Mononuclear cell (primary cell): ENCODE measurements around the gene KIF13A. TPM values are rescaled to one million over a fixed set of nuclear protein-coding genes. Genes with fewer than 3 reads are reported as not detected.
"Not testable (repeated sequence)": the region's sequence is repeated elsewhere in the genome, so short reads cannot be mapped to it uniquely, and the experiment has no call there.

ENCODE experiments used
- H3K27me3 ChIP-seq: 2 replicates; pipeline ENCODE4 v1.6.0; 2011; ENCODE audit warnings: low read length, control low read depth; ENCODE audit not compliant: insufficient read depth
- H3K4me1 ChIP-seq: 2 replicates; pipeline ENCODE4 v1.5.1; 2011; ENCODE audit warnings: mild to moderate bottlenecking, low read length, control low read depth; ENCODE audit not compliant: insufficient read depth
- H3K4me3 ChIP-seq: 2 replicates; pipeline ENCODE4 v1.5.1; 2011; ENCODE audit warnings: mild to moderate bottlenecking, low read length, moderate library complexity
- H3K9me3 ChIP-seq: 2 replicates; pipeline ENCODE4 v1.5.1; 2011; ENCODE audit warnings: low read depth, mild to moderate bottlenecking, control low read depth, low read length
- total RNA-seq: library from RNA; depleted of rRNA; stranded (reverse); fragments of >200 nt; gene quantifications from one replicate; pipeline ENCODE4 v1.2.3, GENCODE V29; 2012

The KIF13A gene
- total RNA-seq, 1 donor = 18.1 TPM

GRCh38 chr6:18016698-18017097 lies 29.3 kb upstream of the KIF13A start:
- Histone ChIP-seq H3K9me3 (no peaks in the 10 kb centered on the region), H3K27me3 (no peaks in the 10 kb centered on the region), H3K4me3 (no peak overlapping the region)

GRCh38 chr6:18016133-18016532 lies 28.7 kb upstream of the KIF13A start:
- H3K27me3 ChIP-seq = no peaks in the 10 kb centered on the region
- no peak overlapping the region for H3K4me3 ChIP-seq
- H3K9me3 ChIP-seq = no peaks in the 10 kb centered on the region
- no peaks in the 10 kb centered on the region for H3K4me1 ChIP-seq

More at GRCh38 chr6:18016698-18017097, 29.3 kb upstream of the KIF13A start:
- no peaks in the 10 kb centered on the region for H3K4me1 ChIP-seq

- H3K27me3 ChIP-seq = no peaks in the 10 kb centered on the region
- H3K9me3 ChIP-seq = no peaks in the 10 kb centered on the region
- no peak overlapping the region for H3K4me3 ChIP-seq
- no peaks in the 10 kb centered on the region for H3K4me1 ChIP-seq
Measured at GRCh38 chr6:18011287-18011686, 23.9 kb upstream of the KIF13A start.

DNA sequence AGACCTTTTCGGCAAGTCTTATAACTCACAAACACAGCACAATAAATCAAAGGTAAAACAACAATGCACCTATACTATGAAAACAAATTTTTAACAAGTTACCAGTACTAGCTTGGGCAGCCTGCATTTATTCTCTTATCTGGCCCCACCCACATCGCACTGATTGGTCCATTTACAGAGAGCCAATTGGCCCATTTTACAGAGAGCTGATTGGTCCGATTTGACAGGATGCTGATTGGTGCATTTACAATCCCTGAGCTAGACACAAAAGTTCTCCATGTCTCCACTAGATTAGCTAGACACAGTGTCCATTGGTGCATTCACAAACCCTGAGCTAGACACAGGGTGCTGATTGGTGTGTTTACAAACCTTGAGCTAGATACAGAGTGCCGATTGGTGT lies 23.1 kb upstream of the KIF13A start:
- not testable (repeated sequence) for H3K4me3 ChIP-seq, H3K4me1 ChIP-seq, H3K27me3 ChIP-seq, H3K9me3 ChIP-seq

- Histone ChIP-seq H3K4me3 (no peak overlapping the region), H3K27me3 (no peaks in the 10 kb centered on the region), H3K9me3 (no peaks in the 10 kb centered on the region), H3K4me1 (no peaks in the 10 kb centered on the region)
Measured at GRCh38 chr6:18004256-18004985, 17.0 kb upstream of the KIF13A start.

DNA sequence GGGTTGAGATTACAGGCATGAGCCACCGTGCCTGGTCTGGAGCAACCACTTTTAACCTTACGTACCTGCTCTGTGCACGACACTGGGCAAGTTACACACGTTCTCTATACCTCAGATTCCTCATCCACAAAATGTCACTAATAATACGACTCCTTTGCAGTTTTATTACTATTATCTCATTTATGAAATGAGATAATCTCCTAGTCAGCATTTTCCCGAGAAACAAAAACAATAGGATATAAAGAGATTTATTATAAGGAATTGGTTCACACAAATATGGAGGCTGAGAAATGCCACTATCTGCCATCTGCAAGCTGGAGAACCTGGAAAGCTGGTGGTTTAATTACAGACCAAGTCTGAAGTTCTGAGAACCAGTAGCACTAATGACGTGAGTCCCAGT lies 12.0 kb upstream of the KIF13A start:
- Histone ChIP-seq H3K4me1 (peaks cover 7% of the 10 kb centered on the region), H3K4me3 (no peak overlapping the region), H3K27me3 (no peaks in the 10 kb centered on the region), H3K9me3 (no peaks in the 10 kb centered on the region)

- Histone ChIP-seq H3K27me3 (no peaks in the 10 kb centered on the region), H3K4me3 (no peak overlapping the region), H3K9me3 (no peaks in the 10 kb centered on the region), H3K4me1 (peaks cover 12% of the 10 kb centered on the region)
Measured at GRCh38 chr6:17998442-17998841, 11.0 kb upstream of the KIF13A start.

- Histone ChIP-seq H3K4me1 (peaks cover 17% of the 10 kb centered on the region), H3K9me3 (no peaks in the 10 kb centered on the region), H3K4me3 (no peak overlapping the region), H3K27me3 (no peaks in the 10 kb centered on the region)
Measured at GRCh38 chr6:17998003-17998402, 10.6 kb upstream of the KIF13A start.

DNA sequence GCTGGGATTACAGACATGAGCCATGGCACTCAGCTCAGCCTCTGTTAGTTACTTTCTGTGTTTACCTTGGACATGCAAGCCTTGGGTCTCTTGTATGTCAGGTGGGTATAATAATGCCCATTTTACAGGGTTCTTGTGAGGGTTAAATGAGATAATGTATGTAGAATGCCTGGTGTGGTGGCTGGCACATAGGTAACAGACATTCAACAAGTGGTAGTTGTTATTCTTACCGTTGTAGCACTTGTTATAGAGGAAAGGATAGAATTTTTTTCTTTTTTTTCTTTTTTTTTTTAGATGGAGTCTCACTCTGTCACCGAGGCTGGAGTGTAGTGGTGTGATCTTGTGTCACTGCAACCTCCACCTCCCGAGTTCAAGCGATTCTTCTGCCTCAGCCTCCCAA lies 8.0 kb upstream of the KIF13A start:
- Histone ChIP-seq H3K4me3 (no peak overlapping the region), H3K4me1 (peaks cover 23% of the 10 kb centered on the region), H3K9me3 (no peaks in the 10 kb centered on the region), H3K27me3 (no peaks in the 10 kb centered on the region)

GRCh38 chr6:17994019-17994418 lies 6.6 kb upstream of the KIF13A start:
- Histone ChIP-seq H3K4me3 (no peak overlapping the region), H3K27me3 (no peaks in the 10 kb centered on the region), H3K4me1 (peaks cover 26% of the 10 kb centered on the region), H3K9me3 (no peaks in the 10 kb centered on the region)

GRCh38 chr6:17988422-17988944 lies 1.0 kb upstream of the KIF13A start:
- peaks cover 58% of the 10 kb centered on the region for H3K4me1 ChIP-seq
- peak overlapping the region; percentile 52 for H3K4me3 ChIP-seq
- H3K9me3 ChIP-seq = no peaks in the 10 kb centered on the region
- no peaks in the 10 kb centered on the region for H3K27me3 ChIP-seq

DNA sequence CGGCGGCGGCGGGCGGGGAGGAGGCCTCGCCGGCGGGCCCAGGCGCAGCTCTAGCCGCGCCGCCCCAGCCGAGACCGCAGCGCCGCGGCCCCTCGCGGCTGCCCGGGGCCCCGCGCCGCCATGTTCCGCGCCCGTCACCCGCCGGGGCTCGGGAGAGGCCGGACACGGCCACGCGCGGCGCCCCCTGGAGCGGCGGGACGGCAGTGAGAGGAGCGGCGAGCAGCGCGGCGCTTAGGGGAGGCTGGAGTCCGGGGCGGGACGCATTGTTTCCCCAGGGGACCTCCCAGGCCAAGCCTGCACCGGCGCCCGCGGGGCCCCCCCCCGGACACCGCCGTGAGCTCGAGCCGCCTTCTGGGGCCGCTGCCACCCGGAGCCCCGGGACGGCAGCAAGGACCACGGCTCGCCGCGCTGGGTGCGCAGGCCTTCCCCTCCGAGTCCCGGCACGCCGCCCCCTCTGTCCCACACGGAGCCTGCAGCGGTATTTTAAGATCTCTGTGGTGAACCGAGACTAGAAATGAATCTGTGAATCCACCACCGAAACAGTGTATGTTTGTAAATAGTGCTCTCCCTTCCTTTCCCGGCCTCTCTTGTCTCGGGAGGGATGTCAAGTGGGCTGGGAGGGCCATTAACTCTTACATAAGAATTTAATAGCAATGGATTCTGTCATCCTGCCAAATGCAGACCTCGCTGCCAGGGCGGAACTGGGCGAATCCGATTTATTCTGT lies 424 bp upstream of the KIF13A start:
- no peaks in the 10 kb centered on the region for H3K27me3 ChIP-seq
- no peaks in the 10 kb centered on the region for H3K9me3 ChIP-seq
- peaks cover 55% of the 10 kb centered on the region for H3K4me1 ChIP-seq
- H3K4me3 ChIP-seq = peak overlapping the region; percentile 52

DNA sequence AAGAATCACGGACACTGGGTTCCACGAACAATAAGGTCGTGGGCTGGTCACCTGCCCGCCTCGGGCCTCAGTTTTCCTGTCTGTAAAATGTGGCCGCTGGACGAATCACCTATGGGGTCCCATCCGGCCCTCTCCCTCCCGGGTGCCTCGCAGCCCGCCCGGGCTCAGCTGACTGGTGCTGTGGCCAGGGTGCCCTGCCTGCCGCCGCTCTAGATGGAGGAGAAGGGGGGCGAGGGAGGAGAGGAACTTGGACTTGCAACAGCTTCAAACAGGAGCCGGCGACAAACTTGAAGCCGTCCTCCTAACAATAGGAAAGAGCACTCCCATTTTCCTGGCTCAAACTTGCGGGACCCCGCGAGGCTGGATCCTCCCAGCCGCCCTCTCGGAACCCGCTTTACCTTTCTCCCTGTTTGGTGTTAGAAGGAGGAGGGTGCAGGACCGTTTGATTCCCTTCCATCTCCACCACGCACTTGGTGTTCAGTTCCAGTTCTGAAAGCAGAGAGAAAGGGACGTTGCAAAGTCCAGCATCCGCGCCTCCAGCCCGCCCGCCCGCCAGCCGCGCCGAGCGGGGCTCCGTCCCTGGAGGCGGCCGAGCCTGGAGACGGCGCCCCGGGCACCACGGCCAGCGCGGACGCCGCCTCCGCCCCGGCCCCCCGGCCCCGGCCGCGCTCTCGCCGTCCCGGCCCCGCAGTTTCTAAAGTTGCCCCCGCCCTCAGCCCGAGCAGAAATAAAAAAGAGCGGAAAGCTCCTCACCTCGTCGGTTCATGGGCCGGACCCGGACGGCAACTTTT lies 584 bp downstream of the KIF13A start:
- Histone ChIP-seq H3K27me3 (no peaks in the 10 kb centered on the region), H3K4me1 (peaks cover 50% of the 10 kb centered on the region), H3K9me3 (no peaks in the 10 kb centered on the region), H3K4me3 (peak overlapping the region; percentile 50)

- Histone ChIP-seq H3K4me3 (peak overlapping the region; percentile 50), H3K9me3 (no peaks in the 10 kb centered on the region), H3K4me1 (peaks cover 50% of the 10 kb centered on the region), H3K27me3 (no peaks in the 10 kb centered on the region)
Measured at GRCh38 chr6:17985934-17986655, 1.3 kb downstream of the KIF13A start.
